T-helper 22 cell (primary cell): ENCODE data around the gene PADI2.

Experiments used
- DNase-seq: peaks from one replicate; pipeline ENCODE4 v3.0.0-alpha.2; 2020; ENCODE audit warnings: low read depth

Gene PADI2

DNA sequence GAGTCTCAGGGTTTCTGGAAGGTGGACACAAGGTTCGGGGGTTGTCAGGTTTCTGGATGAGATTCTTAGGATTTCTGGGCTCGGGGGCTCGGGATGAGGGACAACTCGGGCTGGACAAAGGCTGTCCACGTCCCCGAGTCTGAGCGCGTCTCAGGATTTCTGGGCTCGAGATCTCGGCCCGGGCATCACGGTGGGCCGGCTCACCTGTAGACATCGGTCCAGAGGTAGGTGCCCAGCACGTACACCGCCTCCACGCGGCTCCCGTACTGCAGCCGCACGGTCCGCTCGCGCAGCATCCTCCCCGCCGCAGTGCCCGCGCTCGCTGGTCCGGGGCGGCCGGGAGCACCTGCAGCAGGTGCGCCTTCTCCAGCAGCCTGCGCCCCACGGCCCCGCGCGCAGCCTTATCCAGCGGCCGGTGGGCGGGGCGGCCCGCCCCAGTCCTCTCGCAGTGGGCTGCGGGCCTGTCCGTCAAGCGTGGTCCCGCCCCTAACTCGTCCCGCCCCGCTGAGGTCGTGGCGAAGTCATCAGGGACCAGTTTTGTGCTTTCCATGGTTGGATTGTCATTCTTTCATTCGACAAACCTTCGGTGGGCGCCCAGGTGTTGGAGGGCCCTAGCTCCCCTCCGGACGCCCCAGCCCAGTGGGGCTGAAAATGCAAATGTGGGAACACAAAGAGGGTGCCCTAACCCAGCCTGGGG, at the start of gene PADI2:
Gene PADI2 (minus strand): TSS at position 376 of the 697 bp plus-strand sequence. CDS start 80 bp downstream, at position 296.
- no peak for DNase-seq

DNA sequence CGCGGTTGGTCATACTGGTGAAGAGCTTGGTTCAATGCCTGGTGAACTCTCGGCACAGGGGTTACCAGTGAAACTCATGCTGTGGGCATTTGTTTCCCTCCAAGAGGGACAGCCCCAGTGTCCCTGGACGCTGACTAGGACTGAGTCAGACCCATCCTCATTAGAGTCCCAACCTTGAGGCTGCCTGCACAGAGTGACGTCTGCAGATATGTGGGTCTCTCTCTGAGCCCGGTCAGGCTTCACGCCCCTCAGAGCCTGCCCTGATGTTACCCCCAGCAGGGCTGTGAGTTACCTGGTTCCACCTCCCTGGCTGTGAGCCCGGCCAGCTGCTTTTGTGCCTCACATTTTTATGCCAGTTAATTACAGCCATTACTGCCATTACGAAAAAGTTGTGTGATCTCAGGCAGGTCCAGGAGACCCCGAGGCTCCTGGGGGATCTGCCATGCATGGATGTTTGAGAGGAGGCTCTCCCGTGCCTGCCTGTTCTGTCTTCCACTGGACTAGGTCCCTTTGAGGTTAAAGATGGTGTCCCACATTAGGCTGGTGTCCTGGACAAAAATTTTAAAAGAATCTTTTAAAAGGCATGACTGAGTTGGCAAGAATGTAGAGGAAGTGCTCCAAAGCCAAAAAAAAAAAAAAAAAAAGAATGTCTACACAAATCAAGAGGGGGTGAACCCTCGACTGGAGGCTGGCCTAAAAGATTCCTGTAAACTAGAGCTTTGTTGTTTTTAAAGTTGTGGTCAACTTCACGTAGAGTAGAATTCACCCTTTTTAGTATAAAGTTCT, 49.0 kb upstream of the PADI2 start:
- DNase-seq, result no peak

DNA sequence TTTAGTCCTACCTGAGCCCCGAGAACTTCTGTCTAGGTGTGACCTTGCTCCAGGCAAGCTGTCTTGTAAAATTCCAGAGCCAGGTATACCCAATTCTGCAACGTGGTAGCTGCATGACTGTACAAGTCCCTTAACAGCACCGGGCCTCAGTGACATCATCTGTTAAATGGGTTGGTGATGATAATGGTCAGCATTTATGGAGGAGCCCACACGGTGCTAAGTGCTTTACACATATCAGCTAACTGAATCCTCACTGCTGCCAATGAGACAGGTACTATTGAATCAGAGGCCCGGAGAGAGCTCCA, 48.5 kb upstream of the PADI2 start:
- DNase-seq, result no peak

DNA sequence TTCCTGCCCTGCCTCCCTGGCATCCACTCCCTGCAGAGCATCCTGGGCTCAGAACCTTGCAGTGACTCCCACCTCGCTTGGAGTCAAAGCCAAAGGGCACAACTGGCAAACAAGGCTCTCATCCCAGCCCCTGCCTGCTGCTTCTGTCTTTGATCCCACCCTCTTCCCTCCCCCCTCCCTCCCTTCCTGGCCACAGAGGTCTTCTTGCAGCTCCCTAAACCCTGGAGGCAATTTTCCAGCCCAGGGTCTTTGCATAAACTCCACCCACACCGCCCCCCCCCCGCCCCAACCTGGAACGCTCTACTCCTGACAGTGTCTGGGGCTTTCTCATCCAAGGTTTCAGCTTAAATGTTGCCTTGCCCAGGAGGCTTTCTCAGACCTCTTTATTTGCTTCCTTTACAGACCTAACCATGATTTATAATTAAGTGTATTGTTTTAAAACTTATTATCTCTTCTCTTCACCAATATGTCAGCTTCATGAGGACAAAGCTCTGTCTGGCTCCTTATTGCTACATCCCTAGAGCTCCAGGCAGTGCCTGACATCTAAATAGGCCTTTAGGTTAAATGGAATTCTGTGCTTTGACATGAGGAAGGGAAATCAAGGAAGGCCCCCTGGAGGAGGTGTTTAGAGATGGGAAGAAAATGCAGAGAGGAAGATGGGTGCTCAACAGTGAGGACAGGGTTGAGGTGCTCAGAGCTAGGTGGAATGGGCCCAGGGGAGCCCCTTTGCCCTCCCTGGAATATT, 48.0 kb upstream of the PADI2 start:
- no peak for DNase-seq

DNA sequence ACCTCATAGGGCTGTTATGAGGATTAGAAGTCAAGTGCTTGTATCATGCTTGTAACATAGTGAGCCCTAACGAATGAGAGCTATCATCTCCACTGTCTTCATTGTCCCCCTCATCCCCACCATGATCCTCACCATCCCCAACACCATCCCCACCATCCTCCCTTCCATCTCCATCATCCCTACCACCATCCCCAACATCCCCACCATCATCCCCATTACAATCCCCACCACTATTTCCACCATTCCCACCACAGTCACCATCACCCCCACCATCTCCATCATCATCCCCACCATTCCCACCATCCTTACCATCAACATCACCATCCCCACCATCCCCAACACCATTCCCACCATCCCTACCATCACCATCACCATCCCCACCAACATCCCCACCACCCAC, 46.6 kb upstream of the PADI2 start:
- DNase-seq, result no peak

DNA sequence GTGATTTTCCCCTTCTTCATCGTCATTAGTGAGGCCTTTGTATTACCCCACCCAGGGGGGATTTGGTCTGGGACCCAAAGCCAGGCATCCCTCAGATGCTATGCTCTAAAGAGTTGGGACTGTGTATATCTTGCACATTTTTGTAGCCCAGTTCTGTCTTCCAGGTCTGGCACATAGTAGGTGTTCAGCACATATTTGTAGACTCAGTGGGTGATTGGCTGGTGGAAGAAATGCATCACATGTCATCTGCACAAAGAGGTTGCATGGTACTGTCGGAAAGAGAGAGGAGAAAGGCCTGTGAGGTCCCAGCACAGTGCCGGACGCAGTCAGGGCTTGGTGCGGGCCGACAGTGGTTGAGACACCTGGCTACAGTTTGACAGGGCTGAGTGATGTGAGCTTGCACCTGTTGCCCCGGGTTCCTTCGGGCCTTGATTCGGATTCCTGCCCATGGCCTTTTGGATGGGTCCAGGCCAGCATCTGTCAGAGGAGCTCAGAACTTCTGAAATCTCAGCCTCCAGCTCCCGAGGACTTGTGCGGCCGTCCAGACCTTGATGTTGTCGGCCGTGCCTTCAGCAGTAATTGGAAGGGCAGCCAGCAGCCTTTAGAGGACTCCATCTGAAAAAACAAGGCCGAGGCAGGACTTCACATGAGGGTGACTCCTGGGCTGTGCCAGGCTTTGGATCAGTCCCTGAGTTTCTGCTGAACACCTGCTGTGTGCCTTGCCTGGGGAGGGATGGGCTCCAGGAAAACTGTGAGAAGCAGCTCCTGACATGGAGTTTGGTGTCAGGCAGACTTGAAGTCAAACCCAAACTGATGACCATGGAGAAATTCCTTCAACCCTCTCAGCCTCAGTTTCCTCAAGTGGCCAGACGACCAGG, 44.8 kb upstream of the PADI2 start:
- DNase-seq, result no peak

DNA sequence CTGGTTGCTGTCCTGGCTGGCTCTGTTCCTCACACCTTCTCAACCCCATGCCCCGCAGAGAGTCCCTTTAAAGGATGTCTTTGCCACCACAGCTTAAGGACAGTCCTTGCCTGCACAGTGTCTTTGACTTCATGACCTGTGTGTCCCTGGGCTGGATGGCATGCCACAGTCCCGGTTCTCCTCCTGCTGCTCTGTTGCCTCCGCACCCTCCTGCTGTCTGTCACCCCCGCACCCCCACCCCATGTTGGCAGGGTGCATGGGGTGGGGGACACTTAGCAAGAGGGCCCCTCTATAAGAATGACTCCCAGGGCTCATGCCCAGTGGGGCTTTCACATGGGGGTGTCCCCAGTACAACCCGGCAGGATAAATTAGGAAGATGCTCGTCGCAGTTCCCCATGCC, 44.1 kb upstream of the PADI2 start:
- DNase-seq, result no peak

DNA sequence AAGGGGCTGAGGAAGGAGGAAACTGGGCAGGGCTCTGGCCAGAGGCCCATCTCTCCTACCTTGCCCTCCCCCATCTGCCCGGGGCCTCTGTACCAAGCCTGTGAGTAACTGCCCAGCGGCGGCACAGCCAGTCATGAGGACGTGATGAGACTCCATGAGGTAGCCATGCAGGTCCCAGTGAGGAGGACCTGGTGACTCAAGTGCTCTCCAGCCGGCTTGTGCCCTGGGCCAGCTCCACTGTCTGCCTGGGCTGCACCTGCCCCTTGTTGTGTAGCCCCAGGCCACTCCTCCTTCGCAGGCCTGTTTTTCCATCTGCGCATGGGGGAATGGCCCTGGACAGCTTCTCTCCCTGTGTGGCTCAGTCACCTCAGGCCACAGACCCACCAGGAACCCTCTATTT, 43.7 kb upstream of the PADI2 start:
- DNase-seq, result no peak

DNA sequence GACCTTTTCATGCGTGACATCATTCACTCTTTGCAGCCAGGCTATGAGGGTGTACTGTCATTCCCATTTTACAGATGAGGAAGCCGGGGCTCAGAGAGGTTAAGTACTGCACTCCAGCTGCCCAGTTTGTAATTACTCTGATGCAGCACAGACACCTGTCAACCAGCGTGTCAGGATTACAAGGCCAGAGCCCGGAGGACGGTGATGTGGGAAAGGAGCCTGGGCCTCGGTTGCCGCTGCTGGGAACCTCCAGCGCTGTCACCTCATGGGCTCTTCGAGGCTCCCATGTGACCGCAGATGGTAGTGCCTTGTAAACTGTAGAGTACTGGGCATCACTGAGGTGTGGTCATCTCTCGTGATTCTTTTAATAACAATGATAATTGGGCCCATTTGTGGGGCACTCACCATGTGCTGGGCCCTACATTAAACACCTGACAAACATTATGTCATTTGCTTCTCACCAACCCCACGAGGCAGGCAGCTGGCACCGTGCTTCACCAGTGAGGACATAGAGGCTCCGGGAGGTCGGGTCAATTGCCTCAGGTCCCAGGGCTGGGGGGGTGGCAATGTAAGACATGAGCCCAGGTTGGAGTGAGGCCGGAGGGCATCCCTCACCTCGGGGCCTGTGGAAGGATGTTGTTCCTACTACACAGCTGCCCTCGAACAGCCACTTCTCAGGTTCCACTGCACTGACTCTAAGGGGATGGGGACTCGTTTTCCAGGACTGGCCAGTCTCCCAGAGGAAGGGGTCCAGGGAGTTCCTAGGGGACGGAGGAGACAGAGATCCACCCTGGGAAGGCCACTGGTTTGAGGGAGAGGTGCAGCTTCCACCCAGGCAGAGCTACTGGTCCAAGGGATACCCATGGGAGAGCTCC, 42.9 kb upstream of the PADI2 start:
- DNase-seq, result no peak

DNA sequence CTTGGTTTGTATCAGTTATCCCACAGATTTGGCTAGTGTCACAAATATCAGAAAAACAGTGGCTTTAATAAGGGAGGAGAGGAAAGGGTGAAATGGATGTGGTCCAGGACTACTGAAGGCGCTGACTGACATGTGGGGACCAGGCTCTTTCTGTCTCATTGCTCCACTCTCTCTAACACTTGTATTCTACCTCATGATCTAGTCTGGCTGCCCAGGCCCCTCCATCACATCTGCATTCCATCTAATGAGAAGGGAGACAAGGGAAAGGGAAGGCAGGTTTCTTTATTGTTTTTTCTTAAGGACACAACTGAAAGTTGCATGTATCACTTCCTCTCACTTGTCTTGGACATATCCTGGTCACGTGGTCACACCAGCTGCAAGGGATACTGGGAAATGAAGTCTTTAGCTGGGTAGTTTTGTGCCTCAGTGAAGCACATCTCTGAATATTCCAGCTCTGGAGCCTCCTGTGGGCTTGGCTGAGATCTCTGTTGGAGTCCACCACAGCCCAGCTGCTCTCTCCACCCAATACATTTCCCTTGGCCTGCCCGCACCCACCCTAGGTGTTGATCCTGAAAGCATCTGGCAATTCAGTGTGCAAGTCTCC, 42.0 kb upstream of the PADI2 start:
- DNase-seq, result no peak

DNA sequence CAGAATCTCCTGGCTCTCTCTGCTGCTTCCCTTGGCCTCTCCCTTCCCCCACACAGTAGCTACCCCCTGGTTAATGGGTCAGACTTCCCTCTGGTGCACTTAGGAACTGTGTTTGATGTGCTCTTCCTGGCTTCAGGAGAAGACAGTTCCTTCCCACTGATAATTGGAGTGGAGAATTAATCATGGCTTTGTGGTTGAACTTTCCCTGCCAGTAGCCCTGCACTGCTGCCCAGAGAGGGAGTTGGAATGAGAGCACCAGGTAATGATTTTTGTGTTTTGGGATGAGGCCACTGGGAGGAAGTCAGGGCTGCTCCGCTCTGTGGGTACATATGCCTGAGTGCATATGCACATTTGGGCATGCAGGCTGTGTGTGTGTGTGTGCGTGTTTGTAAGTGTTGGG, 39.7 kb upstream of the PADI2 start:
- DNase-seq, result no peak

DNA sequence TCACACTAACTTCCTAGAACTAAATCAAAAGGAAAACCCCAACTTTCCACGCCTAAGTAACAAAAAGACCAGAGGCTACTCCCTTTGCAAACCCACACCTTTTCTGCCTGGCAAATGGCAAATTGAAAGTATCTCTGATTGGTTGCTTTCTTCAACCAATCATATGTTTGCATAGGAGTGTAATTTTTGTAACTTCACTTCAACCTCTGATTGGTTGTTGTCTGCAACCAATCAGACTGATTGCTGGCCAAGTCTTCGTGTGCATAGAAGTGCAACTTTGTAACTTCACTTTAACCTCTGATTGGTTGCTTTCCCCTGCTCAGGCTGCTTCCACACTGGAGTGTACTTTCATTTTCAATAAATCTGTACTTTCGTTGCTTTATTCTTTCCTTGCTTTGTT, 36.9 kb upstream of the PADI2 start:
- no peak for DNase-seq

DNA sequence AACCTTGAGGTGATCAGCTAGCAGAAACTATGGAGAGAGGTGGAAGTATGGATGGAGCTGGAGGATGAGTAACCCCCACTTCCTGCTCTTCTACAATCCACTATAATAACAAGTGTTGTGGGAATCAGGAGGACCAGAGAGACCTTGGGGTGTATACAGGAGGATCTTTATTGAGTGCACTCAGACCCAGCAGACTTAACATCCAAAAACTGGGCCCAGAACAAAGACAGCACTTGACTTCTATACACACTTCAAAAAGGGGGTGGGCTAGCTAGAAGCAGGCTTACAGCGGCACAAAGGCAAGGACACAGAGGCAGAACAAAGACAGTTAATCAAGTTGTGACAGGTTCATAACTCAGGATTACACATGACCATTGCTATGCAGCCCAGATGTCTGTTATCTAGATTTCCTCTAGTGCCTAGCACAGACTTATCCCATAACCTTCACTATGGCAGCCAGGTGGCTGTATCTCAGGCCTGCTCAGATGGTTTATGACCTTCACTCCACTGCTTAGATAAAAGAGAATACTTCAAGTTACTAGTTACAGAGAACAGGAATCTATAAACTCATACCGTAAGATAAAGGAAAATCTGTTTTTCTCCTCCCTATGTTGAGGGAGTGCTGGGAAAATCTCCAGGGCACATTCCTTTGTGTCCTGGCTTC, 36.1 kb upstream of the PADI2 start:
- DNase-seq, result no peak

DNA sequence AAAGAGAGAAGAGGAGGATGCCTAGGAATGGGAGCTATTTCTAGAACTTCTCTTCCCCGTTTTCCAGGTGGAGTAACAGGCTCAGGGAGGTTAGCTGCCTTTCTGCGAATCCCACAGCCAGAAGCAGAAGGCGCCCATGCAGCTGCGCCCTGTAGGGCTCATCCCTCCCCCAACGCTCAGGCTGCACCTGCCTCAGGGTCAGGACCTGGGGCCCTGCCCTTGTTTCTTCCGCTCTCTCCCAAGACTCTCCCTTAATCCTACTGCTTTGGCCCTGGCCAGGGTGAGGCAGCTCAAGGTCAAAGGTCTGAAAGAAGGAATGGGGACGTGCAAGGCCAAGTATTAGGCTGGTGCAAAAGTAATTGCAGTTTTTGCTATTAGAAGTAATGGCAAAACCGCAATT, 30.5 kb upstream of the PADI2 start:
- no peak for DNase-seq

DNA sequence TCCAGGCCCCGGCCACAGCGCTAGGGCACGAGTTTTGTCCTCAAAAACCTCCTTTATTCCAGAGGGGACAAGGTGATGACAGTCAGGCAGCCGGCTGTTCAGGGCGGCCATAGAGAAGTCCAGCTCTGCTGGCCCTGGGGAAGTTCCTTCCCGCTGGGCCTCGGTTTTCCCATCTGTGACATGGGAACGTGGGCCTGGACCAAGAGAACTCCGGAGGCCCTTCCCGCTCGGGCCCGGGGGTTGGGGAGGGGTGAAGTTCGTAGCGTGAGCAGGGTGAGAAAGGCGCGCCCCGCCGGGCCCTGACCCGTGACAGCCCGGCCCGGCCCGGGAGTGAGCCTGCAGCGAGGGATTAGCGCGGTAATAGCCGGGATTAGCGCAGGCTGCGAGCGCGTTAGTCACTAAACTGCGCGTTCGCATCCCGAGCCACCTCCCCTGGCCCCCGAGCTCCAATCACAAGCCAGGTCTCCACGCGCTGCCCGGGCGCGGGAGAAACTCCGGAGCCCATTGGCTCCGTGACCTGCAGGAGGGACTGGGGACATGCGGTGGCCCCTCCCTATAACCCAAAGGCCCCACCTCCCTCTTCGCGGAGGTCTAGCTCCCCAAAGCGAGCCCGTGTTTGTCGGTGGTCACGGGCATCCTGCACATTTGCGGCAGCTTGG, 29.8 kb upstream of the PADI2 start:
- DNase-seq, result no peak

DNA sequence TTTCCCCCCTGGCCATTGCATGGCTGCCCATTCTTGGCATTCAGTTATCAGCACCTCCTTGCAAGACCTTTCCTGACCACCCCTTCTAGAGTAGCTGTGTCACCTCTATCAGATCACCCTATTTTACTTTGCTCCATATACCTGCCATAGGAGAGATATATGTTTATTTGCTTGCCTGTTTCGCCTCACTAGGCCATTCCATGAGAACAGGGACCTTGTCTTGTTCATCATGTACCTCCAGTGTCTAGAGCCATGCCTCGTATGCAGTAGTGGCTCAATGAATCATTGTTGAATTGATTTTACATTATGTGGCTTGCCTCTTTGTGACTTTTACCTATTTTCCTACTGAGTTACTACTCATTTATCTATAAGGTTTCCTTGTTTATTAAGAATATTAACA, 26.4 kb upstream of the PADI2 start:
- no peak for DNase-seq

DNA sequence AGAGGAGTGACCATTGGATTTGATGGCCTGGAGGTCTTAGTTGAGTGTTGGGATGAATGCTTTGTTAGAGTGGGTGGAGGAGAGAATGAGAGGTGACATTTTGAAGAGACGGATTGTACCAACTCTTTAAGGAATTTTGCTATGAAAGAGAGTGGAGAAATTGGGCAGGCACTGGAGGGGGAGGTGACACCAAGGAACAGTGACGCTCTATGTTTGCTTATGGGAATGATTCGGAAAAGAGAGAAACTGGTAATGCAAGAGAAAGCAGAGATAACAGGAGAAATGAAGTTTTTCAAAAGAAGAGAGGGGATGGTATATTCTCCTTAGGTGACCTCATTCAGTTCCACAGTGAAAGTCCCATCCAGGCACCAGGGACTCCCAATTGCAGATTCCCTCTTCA, 24.5 kb upstream of the PADI2 start:
- DNase-seq, result no peak

DNA sequence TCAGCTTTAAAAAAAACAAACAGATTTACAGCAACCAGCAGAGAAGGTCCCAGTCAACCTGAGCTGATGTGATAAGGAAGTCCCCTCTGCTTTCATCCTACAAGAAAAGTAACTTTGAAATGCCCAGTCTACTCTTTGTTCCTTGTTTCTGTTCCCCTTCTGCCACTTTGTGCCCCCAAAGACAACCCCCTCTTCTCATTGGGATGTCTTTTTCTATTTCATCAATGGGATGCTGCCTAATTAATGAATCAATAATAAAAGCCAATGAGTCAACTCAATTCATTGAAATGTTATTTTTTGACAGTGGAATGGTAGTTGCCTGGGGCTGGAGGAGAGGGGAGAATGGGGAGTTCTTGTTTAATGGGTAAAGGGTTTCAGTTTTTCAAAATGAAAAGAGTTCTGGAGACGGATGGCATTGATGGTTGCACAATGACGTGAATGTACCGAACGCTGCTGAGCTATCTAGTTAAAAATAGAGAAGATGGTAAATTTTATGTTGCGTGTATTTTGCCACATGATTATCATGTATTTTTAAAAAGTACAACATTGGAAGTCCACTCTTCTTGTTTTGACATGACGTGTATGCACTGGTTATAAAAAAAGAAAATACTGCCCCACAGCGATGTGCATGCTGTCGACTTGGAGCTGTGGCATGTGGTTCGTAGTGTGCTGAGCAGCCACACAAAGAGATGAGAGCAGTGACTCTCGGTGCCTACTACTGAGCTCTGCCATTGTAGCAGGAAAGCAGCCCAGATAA, 22.4 kb upstream of the PADI2 start:
- DNase-seq, result no peak

DNA sequence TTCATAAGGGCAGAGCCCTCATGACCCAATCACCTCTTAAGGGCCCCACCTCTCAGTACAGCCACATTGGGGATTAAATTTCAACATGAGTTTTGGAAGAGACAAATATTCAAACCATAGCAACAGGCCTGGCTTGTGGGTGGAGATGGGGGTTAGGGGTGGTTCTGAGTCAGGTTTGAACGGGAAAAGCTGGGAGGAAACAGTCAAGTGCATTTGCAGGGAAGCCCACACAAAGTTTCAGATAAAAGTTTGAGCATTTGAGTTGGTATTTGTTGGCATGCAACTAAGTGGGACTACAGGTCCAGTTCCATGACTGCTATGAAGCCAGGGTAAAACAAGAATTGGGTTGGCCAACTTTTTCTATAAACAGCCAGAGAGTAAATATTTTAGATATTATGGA, 21.0 kb upstream of the PADI2 start:
- DNase-seq, result no peak
